GM12892 (cell line): ENCODE data around the gene PACS2.
A peak's percentile ranks its signal among the peaks of the same experiment; 100 is the strongest.

Experiments used
- DNase-seq: peaks from one replicate; pipeline ENCODE4 v3.0.0; 2011; ENCODE audit not compliant: insufficient read length
- FAIRE-seq: peaks from 2 replicates; lab custom pipeline; 2011; peaks lifted over from hg19 to GRCh38; lab: Jason Lieb, UNC
- POLR2A ChIP-seq: IDR thresholded peaks from 2 replicates; pipeline ENCODE4 v1.6.1; 2011; ENCODE audit warnings: low read depth, low read length, control low read depth
- POLR2AphosphoS5 ChIP-seq: IDR thresholded peaks from 2 replicates; pipeline ENCODE4 v1.6.1; 2011; ENCODE audit warnings: low read depth, low read length, control low read depth
- TAF1 ChIP-seq: IDR thresholded peaks from 2 replicates; pipeline ENCODE4 v1.6.1; 2011; ENCODE audit warnings: low read depth, mild to moderate bottlenecking, control low read depth, low read length, borderline replicate concordance

The PACS2 gene

GRCh38 chr14:105363847-105364708 lies 49.5 kb downstream of the PACS2 start:
- no peak for TF ChIP-seq POLR2AphosphoS5
- no peak for TF ChIP-seq POLR2A
- TF ChIP-seq TAF1: no peak
- FAIRE-seq: no peak
- no peak for DNase-seq

DNA sequence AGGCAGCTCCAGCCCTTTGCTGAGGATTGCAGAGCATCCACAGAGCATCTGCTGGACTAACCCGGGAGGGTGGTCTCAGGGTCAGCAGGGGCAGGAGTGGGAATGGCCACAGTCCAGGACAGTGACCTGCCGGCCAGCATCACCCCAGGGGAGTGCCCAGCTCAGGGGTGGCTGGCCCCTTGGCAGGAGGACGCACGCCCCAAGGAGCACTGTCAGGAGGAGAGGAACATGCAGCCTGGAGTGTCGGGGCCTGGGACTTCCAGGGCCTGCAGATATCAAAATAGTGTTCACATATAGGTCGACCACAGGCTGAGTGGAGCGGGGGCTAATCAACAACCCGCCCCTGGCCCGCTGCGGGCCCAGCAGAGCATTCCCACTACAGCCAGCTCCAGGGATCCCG lies 50.6 kb downstream of the PACS2 start:
- DNase-seq: no peak
- TF ChIP-seq POLR2AphosphoS5 (no peak), TAF1 (no peak), POLR2A (no peak)
- no peak for FAIRE-seq

GRCh38 chr14:105365681-105366080 lies 51.1 kb downstream of the PACS2 start:
- no peak for TF ChIP-seq POLR2A
- no peak for TF ChIP-seq POLR2AphosphoS5
- no peak for TF ChIP-seq TAF1
- FAIRE-seq (no peak), DNase-seq (no peak)

DNA sequence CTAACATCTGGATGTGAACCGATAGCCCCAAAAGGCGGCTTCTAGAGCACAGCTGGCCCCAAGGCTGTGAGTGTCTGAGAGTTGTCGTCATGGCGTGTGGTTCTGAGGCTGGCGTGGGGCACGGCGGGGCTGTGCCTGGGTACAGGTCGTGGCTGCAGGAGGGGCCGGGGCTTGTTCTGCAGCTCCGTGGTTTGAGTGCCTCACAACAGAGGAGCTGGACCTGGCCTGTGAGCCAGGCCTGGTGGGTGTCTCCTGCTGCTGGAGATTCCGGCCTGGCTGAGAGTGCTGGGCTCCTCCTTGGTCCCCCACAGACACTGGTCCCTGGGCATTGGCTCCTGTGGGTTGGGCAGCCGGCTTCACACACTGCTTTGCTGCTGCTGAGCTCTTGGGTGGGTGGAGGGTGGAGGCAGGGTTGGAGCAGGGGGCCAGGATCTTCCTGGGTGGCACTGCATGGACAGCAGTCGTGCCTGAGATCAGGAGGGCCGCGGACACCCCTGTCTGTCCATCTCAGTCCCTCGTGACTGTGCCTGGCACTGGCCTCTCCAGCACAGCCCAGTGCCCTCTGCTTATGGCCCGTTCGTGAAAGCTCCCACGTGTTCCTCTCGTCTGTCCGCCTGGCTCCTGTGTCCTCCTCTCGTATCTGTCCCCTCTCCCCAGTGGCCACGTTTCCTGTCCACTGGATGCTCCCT lies 52.0 kb downstream of the PACS2 start:
- DNase-seq (no peak), FAIRE-seq (no peak)
- TF ChIP-seq POLR2AphosphoS5: no peak
- no peak for TF ChIP-seq POLR2A
- TF ChIP-seq TAF1: no peak

DNA sequence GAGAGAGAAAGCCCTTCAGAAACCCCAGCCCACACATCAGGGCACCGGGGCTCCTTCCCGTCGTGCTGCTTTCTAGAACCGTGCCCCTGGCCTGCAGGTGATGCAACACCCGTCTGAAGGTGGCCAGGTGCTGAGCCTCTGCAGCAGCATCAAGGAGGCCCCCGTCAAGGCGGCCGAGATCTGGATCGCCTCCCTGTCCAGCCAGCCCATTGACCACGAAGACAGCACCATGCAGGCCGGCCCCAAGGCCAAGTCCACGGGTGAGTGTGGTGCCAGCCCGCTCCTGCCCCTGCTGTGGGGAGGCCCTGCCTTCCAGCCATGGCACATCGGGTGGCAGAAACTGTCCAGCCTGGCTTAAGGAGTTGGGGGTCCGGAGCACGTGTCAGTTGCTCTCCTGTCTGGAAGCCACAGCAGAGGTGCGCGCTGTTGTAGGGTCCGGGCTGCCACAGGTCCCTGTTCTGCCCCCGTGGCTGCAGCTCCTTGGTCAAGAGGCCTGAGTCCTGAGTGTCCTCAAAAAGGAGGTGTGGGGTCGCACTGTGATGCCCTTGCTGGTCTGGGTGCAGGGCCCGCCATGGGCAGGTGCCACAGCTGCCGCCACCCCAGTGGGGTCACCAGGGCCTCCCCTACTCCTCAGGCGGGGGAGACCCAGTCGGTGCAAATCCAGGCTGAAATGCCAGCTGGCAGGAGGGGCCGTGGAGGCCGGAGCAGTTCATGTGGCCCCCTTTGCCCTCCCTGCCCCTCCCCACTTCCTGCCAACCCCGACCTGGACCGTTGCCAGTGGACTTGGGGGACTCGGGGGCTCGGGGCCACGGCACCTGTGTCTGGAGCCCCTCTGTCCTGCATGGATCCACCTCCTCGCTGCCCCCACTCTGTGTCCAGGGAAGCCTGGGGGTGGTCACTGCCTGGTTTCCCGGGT lies 52.8 kb downstream of the PACS2 start:
- DNase-seq: no peak
- TF ChIP-seq POLR2A (no peak), POLR2AphosphoS5 (no peak), TAF1 (no peak)
- FAIRE-seq: no peak

DNA sequence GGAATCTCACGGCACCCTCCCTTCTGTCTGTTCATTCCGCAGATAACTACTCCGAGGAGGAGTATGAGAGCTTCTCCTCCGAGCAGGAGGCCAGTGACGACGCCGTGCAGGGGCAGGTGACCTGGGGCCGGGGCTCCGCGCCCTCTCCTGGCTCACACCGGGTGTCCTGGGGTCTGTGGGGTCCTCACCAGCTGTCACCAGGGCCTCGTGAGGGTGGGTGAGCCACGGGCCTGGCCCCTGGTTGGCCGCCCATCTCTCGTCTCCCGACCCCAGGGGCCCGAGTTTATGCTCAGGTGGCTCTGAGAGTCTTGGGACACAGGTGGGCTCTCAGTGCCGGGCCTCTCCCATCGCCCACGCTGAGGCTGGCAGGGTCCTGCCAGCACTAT lies 53.5 kb downstream of the PACS2 start:
- DNase-seq: no peak
- no peak for TF ChIP-seq POLR2AphosphoS5
- no peak for TF ChIP-seq TAF1
- no peak for TF ChIP-seq POLR2A
- FAIRE-seq: no peak

GRCh38 chr14:105368426-105368825 lies 53.9 kb downstream of the PACS2 start:
- no peak for TF ChIP-seq POLR2AphosphoS5
- no peak for TF ChIP-seq POLR2A
- no peak for DNase-seq
- no peak for FAIRE-seq

- no peak for DNase-seq
- FAIRE-seq: no peak
- no peak for TF ChIP-seq POLR2A
- TF ChIP-seq TAF1: no peak
- no peak for TF ChIP-seq POLR2AphosphoS5
Observed at GRCh38 chr14:105368910-105369652, 54.5 kb downstream of the PACS2 start.

GRCh38 chr14:105369653-105370040 lies 55.1 kb downstream of the PACS2 start:
- FAIRE-seq (no peak), DNase-seq (no peak)
- TF ChIP-seq TAF1 (no peak), POLR2A (no peak), POLR2AphosphoS5 (no peak)

GRCh38 chr14:105374389-105374788 lies 59.8 kb downstream of the PACS2 start:
- DNase-seq: no peak
- no peak for FAIRE-seq
- no peak for TF ChIP-seq TAF1
- no peak for TF ChIP-seq POLR2A

GRCh38 chr14:105375635-105376057 lies 61.1 kb downstream of the PACS2 start:
- no peak for DNase-seq
- peak; percentile 30 for FAIRE-seq
- TF ChIP-seq TAF1: no peak
